ENCODE measurements around the gene PCNA. TPM values are rescaled to one million over a fixed set of nuclear protein-coding genes. Genes with fewer than 3 reads are reported as not detected.

PCNA gene
- total and polyA plus RNA-seq, 4 donors = 47.9 to 74.1 (median 58.6) TPM

DNA sequence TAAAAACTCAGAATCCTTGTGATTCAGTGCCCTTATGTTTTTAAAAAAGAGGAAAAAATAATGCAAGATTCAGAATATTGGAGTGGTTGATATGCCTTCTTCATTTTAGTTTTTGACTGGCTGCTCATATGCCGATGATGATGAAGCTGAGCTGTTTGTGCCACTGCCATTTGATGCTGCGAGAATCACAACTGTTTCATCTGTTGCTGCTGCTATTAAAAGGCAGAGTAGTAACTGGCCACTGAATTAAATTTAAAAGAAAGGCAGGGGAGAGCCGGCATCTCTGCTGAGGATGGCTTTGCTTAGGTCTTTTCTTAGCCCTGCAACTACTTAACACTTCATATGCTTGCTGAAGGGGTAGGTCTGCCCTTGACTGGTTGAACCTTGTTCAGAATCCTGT lies 40.2 kb upstream of the PCNA start:
- no peak overlapping the region for H3K4me3 ChIP-seq
- TF ChIP-seq, protein P1, sequence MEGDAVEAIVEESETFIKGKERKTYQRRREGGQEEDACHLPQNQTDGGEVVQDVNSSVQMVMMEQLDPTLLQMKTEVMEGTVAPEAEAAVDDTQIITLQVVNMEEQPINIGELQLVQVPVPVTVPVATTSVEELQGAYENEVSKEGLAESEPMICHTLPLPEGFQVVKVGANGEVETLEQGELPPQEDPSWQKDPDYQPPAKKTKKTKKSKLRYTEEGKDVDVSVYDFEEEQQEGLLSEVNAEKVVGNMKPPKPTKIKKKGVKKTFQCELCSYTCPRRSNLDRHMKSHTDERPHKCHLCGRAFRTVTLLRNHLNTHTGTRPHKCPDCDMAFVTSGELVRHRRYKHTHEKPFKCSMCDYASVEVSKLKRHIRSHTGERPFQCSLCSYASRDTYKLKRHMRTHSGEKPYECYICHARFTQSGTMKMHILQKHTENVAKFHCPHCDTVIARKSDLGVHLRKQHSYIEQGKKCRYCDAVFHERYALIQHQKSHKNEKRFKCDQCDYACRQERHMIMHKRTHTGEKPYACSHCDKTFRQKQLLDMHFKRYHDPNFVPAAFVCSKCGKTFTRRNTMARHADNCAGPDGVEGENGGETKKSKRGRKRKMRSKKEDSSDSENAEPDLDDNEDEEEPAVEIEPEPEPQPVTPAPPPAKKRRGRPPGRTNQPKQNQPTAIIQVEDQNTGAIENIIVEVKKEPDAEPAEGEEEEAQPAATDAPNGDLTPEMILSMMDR (IDR thresholded peaks at IDR 0.05; ENCODE audit: control extremely low read depth, extremely low read depth) = no peak
- no peak overlapping the region for H3K9ac ChIP-seq (ENCODE audit: insufficient read depth in 1 of 2, low read length in 2 of 2)
- 84 to 92% methylated on average over 3 of the region's 3 CpGs for WGBS, 2 donors
- H3K27me3 ChIP-seq (ENCODE audit: control insufficient read depth in 3 of 3, insufficient read depth in 3 of 3, low read length in 2 of 3) = no peaks in the 10 kb centered on the region
- peaks cover 0 to 47% (median 0%) of the 10 kb centered on the region in 5 donors for H3K4me1 ChIP-seq (ENCODE audit: control insufficient read depth in 5 of 5, insufficient read depth in 5 of 5, low read length in 5 of 5)
- no peaks in the 10 kb centered on the region for H3K36me3 ChIP-seq (ENCODE audit: control insufficient read depth in 4 of 4, insufficient read depth in 4 of 4, low read length in 4 of 4)
- no peak overlapping the region for H3K27ac ChIP-seq (ENCODE audit: low read depth in 1 of 2, low read length in 1 of 2)
- ATAC-seq (ENCODE audit: insufficient read depth, low FRiP score) (no peak), DNase-seq (no peak)
- no peaks in the 10 kb centered on the region for H3K9me3 ChIP-seq (ENCODE audit: control insufficient read depth in 4 of 4, insufficient read depth in 3 of 4, low read length in 3 of 4)

DNA sequence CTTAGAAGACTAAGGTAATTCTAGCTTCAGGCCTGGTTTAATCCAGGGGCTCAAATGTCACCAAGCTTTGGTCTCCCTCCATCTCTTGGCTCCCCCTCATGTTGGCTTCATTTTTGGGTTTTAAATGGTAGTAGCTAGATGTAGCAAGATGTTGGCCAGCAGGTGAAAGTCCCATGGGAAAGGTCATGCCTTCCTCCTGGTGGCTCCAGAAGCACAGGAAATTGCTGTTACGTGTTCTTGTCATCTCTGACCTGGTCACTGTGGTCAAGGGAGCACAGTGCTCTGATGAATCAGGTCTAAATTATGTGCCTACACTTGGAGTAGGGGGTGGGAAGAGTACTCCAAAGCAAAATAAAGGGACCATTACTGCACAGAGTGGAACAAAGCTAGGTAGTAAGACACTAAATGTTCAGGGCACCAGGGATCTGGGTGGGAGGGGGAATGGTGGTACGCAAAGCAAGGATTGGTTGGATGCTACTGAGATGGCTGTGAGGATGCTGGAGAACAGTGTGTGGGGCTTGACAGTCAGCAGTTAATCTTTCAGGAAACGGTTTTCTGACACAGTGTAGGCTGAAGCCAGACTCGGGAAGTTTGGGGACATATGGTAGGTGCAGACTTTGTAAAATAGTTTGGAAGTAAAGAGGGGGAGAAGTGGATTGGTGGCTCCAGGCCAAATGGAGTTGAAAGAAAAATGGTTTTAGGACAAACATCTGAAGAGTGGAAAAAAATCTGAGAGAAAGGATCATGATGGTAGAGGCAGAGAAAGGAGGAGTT lies 37.1 kb upstream of the PCNA start:
- 47 to 61% methylated on average over 4 of the region's 4 CpGs for WGBS, 2 donors
- ATAC-seq (ENCODE audit: insufficient read depth, low FRiP score) = no peak
- H3K9me3 ChIP-seq (ENCODE audit: control insufficient read depth in 4 of 4, insufficient read depth in 3 of 4, low read length in 3 of 4) = no peaks in the 10 kb centered on the region

DNA sequence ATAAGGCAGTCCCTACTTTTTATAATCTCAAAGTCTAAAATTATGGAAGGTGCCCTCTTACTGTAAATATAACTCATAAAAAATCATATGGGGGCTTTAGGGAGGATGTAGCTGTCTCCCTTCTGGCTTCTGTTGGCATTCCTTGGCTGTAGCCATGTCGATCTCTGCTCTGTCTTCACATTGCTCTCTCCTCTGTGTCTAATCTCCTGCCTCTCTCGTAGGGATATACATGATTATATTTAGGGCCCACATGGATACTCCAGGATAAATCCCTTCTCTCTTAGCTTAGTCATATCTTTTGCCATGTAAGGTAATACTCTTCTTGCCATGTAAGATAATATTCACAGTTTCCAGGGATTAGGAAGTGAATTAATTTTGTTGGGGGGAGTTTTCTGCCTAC lies 35.6 kb upstream of the PCNA start:
- TF ChIP-seq, protein P1 (IDR thresholded peaks at IDR 0.05; ENCODE audit: control extremely low read depth, extremely low read depth) = no peak
- WGBS, 2 donors = 90 to 91% methylated on average over 2 of the region's 2 CpGs
- ATAC-seq (ENCODE audit: insufficient read depth, low FRiP score) = no peak

More for the DNA sequence above, 37.1 kb upstream of the PCNA start:
- Histone ChIP-seq H3K9ac (ENCODE audit: insufficient read depth in 1 of 2, low read length in 2 of 2) (no peak overlapping the region), H3K36me3 (ENCODE audit: control insufficient read depth in 4 of 4, insufficient read depth in 4 of 4, low read length in 4 of 4) (no peaks in the 10 kb centered on the region), H3K27me3 (ENCODE audit: control insufficient read depth in 3 of 3, insufficient read depth in 3 of 3, low read length in 2 of 3) (no peaks in the 10 kb centered on the region), H3K4me3 (no peak overlapping the region), H3K4me1 (ENCODE audit: control insufficient read depth in 5 of 5, insufficient read depth in 5 of 5, low read length in 5 of 5) (peaks cover 0 to 49% (median 0%) of the 10 kb centered on the region in 5 donors), H3K27ac (ENCODE audit: low read depth in 1 of 2, low read length in 1 of 2) (peak overlapping the region; percentile 1 to 17)
- TF ChIP-seq, protein P1 (IDR thresholded peaks at IDR 0.05; ENCODE audit: control extremely low read depth, extremely low read depth) = no peak
- DNase-seq = peak in 1 of 3 donors; percentile 17

More for the DNA sequence above, 35.6 kb upstream of the PCNA start:
- Histone ChIP-seq H3K27ac (ENCODE audit: low read depth in 1 of 2, low read length in 1 of 2) (no peak overlapping the region), H3K9ac (ENCODE audit: insufficient read depth in 1 of 2, low read length in 2 of 2) (no peak overlapping the region), H3K4me1 (ENCODE audit: control insufficient read depth in 5 of 5, insufficient read depth in 5 of 5, low read length in 5 of 5) (peaks cover 0 to 47% (median 0%) of the 10 kb centered on the region in 5 donors), H3K27me3 (ENCODE audit: control insufficient read depth in 3 of 3, insufficient read depth in 3 of 3, low read length in 2 of 3) (no peaks in the 10 kb centered on the region), H3K4me3 (no peak overlapping the region), H3K36me3 (ENCODE audit: control insufficient read depth in 4 of 4, insufficient read depth in 4 of 4, low read length in 4 of 4) (no peaks in the 10 kb centered on the region), H3K9me3 (ENCODE audit: control insufficient read depth in 4 of 4, insufficient read depth in 3 of 4, low read length in 3 of 4) (no peaks in the 10 kb centered on the region)
- DNase-seq = no peak

Data from lung (tissue), 12 donors.